ENCODE results near the gene ZNF561.
"Not testable (repeated sequence)": the region's sequence is repeated elsewhere in the genome, so short reads cannot be mapped to it uniquely, and the experiment has no call there.

ZNF561 gene

GRCh38 chr19:9658769-9659168, 37.7 kb upstream of the ZNF561 start:
- Histone ChIP-seq H4K20me1 (ENCODE audit: low read depth, low read length) (no peaks in the 10 kb centered on the region; the same call in 1 of the 2 replicates), H3K9me2 (replicated peaks; ENCODE audit: insufficient read depth, low read length) (no peaks in the 10 kb centered on the region), H3F3A (ENCODE audit: insufficient read depth) (no peaks in the 10 kb centered on the region), H3K27ac (ENCODE audit: low read depth, low read length) (no peak overlapping the region), H3K79me2 (ENCODE audit: insufficient read depth, low read length) (peaks cover 47% of the 10 kb centered on the region), H3K9ac (ENCODE audit: low read length) (no peak overlapping the region), H3K27me3 (ENCODE audit: low read length) (no peaks in the 10 kb centered on the region), H2AFZ (ENCODE audit: low read depth, low read length, severe bottlenecking) (no peak overlapping the region), H3K4me3 (ENCODE audit: insufficient read depth, low read length, poor library complexity, severe bottlenecking) (no peak overlapping the region), H3K36me3 (ENCODE audit: low read length) (peaks cover 19% of the 10 kb centered on the region), H3K4me2 (ENCODE audit: low read depth, low read length, poor library complexity, severe bottlenecking) (no peak overlapping the region), H3K9me3 (ENCODE audit: insufficient read depth, low read length) (peaks cover 3% of the 10 kb centered on the region; the same call in 1 of the 2 replicates)
- TF ChIP-seq, protein P1, sequence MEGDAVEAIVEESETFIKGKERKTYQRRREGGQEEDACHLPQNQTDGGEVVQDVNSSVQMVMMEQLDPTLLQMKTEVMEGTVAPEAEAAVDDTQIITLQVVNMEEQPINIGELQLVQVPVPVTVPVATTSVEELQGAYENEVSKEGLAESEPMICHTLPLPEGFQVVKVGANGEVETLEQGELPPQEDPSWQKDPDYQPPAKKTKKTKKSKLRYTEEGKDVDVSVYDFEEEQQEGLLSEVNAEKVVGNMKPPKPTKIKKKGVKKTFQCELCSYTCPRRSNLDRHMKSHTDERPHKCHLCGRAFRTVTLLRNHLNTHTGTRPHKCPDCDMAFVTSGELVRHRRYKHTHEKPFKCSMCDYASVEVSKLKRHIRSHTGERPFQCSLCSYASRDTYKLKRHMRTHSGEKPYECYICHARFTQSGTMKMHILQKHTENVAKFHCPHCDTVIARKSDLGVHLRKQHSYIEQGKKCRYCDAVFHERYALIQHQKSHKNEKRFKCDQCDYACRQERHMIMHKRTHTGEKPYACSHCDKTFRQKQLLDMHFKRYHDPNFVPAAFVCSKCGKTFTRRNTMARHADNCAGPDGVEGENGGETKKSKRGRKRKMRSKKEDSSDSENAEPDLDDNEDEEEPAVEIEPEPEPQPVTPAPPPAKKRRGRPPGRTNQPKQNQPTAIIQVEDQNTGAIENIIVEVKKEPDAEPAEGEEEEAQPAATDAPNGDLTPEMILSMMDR (IDR thresholded peaks at IDR 0.05; ENCODE audit: insufficient read depth, low read length, poor library complexity, severe bottlenecking), result no peak
- TF ChIP-seq EZH2phosphoT487 (conservative IDR thresholded peaks at IDR 0.05; ENCODE audit: low read length), result no peak

DNA sequence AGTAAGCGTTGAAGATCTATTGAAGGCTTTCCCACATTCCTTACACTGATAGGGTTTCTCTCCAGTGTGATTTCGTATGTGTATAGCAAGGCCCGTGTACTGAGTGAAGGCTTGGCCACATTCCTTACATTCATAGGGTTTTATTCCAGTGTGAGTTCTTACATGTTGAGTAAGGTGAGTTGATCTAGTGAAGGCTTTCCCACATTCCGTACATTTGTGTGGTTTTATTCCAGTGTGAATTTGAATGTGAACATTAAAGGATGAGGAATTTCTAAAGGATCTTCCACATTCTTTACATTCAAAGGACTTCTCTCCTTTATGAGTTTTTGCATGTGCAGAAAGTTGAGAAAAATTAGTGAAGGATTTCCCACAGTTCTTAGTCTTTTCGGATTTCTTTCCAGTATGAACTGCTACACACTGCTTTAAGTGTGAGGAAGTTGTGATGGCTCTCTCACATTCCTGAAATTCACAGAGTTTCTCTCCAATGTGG, 32.1 kb upstream of the ZNF561 start:
- H3K36me3 ChIP-seq (ENCODE audit: low read length), result peaks cover 42% of the 10 kb centered on the region
- not testable (repeated sequence) for H4K20me1 ChIP-seq (ENCODE audit: low read depth, low read length); H3K27ac ChIP-seq (ENCODE audit: low read depth, low read length); H3K9ac ChIP-seq (ENCODE audit: low read length); H3K9me2 ChIP-seq (replicated peaks; ENCODE audit: insufficient read depth, low read length); H3K27me3 ChIP-seq (ENCODE audit: low read length); H3F3A ChIP-seq (ENCODE audit: insufficient read depth); H3K9me3 ChIP-seq (ENCODE audit: insufficient read depth, low read length); H3K79me2 ChIP-seq (ENCODE audit: insufficient read depth, low read length); H3K4me3 ChIP-seq (ENCODE audit: insufficient read depth, low read length, poor library complexity, severe bottlenecking); H3K4me2 ChIP-seq (ENCODE audit: low read depth, low read length, poor library complexity, severe bottlenecking); H2AFZ ChIP-seq (ENCODE audit: low read depth, low read length, severe bottlenecking)

DNA sequence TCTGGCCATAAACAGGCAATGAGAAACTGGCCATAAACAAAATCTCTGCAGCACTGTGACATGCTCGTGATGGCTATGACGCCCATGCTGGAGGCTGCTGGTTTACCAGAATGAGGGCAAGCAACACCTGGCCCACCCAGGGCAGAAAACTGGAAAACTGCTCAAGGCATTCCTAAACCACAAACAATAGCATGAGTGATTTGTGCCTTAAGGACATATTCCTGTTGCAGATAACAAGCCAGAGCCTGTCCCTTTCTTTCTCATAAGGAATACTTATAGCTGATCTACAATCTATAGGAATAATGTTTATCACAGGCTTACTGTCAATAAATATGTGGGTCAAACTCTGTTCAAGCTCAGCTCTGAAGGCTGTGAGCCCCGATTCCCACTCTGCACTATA, 30.4 kb upstream of the ZNF561 start:
- H3K9me2 ChIP-seq (replicated peaks; ENCODE audit: insufficient read depth, low read length); H3K4me3 ChIP-seq (ENCODE audit: insufficient read depth, low read length, poor library complexity, severe bottlenecking); H2AFZ ChIP-seq (ENCODE audit: low read depth, low read length, severe bottlenecking); H3K4me2 ChIP-seq (ENCODE audit: low read depth, low read length, poor library complexity, severe bottlenecking); H3K79me2 ChIP-seq (ENCODE audit: insufficient read depth, low read length); H3F3A ChIP-seq (ENCODE audit: insufficient read depth); H3K27me3 ChIP-seq (ENCODE audit: low read length); H3K9me3 ChIP-seq (ENCODE audit: insufficient read depth, low read length); H3K27ac ChIP-seq (ENCODE audit: low read depth, low read length); H3K9ac ChIP-seq (ENCODE audit: low read length); H4K20me1 ChIP-seq (ENCODE audit: low read depth, low read length): not testable (repeated sequence)
- peaks cover 38% of the 10 kb centered on the region for H3K36me3 ChIP-seq (ENCODE audit: low read length)

- Histone ChIP-seq H3K36me3 (ENCODE audit: low read length) (peaks cover 37% of the 10 kb centered on the region), H2AFZ (ENCODE audit: low read depth, low read length, severe bottlenecking) (no peak overlapping the region), H3K4me2 (ENCODE audit: low read depth, low read length, poor library complexity, severe bottlenecking) (no peak overlapping the region), H3K4me3 (ENCODE audit: insufficient read depth, low read length, poor library complexity, severe bottlenecking) (no peak overlapping the region), H4K20me1 (ENCODE audit: low read depth, low read length) (peaks cover 5% of the 10 kb centered on the region; the same call in 1 of the 2 replicates), H3K9me3 (ENCODE audit: insufficient read depth, low read length) (peaks cover 3% of the 10 kb centered on the region; the same call in 1 of the 2 replicates), H3K79me2 (ENCODE audit: insufficient read depth, low read length) (0 out of 2 replicates have a peak, but pooled peaks cover 10% of the 10 kb centered on the region), H3K27ac (ENCODE audit: low read depth, low read length) (no peak overlapping the region), H3K9ac (ENCODE audit: low read length) (no peak overlapping the region), H3F3A (ENCODE audit: insufficient read depth) (no peaks in the 10 kb centered on the region), H3K9me2 (replicated peaks; ENCODE audit: insufficient read depth, low read length) (no peaks in the 10 kb centered on the region), H3K27me3 (ENCODE audit: low read length) (no peaks in the 10 kb centered on the region)
- TF ChIP-seq, protein P1 (IDR thresholded peaks at IDR 0.05; ENCODE audit: insufficient read depth, low read length, poor library complexity, severe bottlenecking), result no peak
- no peak for TF ChIP-seq EZH2phosphoT487 (conservative IDR thresholded peaks at IDR 0.05; ENCODE audit: low read length)
These were observed 29.3 kb upstream of the ZNF561 start for GRCh38 chr19:9650345-9650744.
